ENCODE measurements around the gene CRYBA1.

DNA sequence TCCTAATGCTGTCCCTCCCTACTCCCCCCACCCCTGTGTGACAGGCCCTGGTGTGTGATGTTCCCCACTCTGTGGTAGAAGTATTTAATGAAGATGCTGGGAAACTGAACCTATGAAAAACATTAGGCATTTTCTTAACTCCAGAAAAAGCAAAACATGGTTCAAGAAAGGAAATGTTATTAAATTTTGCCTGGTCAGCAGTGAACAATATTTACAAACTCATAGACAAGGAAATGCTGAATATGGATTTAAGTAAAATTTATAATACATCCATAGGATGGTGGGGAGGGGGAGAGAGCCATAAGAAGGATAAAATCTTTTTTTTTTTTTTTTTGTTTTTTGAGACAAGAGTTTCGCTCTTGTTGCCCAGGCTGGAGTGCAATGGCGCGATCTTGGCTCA, 10.8 kb upstream of the CRYBA1 start:
- TF ChIP-seq SUZ12 (IDR thresholded peaks at IDR 0.05; ENCODE audit: extremely low read depth, insufficient read depth, insufficient read length) (no peak), YY1 (IDR thresholded peaks at IDR 0.05; ENCODE audit: insufficient read depth, insufficient read length) (no peak), ZNF274 (IDR thresholded peaks at IDR 0.05; ENCODE audit: low read depth, low read length) (no peak)

Data from NT2/D1 (cell line).